ENCODE measurements around the gene EXOSC3.

The EXOSC3 gene

DNA sequence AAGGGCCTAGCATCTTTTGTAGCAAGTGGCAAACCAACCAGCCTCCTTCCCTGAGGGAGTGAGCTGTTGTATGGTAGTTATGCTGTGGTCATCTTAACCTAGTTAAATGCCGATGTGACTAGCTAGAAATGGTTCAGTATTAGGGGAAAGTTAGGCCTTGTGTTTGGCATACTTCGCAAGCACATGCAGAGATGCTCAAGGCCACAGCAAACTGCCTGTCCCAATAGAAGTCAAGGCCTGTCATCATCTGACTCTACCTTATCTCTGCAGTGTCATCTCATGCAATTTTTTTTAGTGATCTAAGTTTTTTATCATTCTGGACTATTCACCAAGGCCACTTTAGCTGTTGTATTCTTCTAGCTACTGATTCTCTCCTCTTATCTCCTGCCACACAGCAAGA, 5.2 kb upstream of the EXOSC3 start:
- no peak for DNase-seq (ENCODE audit: extremely low read depth, low read depth)
- TF ChIP-seq, protein P1, sequence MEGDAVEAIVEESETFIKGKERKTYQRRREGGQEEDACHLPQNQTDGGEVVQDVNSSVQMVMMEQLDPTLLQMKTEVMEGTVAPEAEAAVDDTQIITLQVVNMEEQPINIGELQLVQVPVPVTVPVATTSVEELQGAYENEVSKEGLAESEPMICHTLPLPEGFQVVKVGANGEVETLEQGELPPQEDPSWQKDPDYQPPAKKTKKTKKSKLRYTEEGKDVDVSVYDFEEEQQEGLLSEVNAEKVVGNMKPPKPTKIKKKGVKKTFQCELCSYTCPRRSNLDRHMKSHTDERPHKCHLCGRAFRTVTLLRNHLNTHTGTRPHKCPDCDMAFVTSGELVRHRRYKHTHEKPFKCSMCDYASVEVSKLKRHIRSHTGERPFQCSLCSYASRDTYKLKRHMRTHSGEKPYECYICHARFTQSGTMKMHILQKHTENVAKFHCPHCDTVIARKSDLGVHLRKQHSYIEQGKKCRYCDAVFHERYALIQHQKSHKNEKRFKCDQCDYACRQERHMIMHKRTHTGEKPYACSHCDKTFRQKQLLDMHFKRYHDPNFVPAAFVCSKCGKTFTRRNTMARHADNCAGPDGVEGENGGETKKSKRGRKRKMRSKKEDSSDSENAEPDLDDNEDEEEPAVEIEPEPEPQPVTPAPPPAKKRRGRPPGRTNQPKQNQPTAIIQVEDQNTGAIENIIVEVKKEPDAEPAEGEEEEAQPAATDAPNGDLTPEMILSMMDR (IDR thresholded peaks at IDR 0.05; ENCODE audit: low read depth, low read length), result no peak

DNA sequence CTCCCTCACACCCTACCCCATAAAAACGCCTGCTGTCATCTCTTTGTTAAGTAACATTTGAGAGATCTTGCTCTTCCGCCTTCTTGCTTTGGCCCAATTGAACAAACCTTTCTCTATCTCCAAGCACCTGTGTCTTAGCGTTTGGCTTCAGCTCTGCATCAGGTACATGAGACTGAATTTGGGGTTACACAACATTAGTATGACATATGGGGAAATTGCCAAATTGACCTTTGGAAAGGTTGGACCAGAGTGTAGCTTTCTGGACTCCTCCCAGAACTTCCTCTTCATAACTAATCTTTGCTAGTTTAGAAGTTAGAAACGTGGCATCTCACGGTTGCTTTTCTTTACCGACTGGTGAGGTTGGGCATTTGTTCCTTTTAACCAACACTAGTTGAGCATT, 3.5 kb upstream of the EXOSC3 start:
- DNase-seq (ENCODE audit: extremely low read depth, low read depth), result no peak
- TF ChIP-seq, protein P1 (IDR thresholded peaks at IDR 0.05; ENCODE audit: low read depth, low read length), result no peak

DNA sequence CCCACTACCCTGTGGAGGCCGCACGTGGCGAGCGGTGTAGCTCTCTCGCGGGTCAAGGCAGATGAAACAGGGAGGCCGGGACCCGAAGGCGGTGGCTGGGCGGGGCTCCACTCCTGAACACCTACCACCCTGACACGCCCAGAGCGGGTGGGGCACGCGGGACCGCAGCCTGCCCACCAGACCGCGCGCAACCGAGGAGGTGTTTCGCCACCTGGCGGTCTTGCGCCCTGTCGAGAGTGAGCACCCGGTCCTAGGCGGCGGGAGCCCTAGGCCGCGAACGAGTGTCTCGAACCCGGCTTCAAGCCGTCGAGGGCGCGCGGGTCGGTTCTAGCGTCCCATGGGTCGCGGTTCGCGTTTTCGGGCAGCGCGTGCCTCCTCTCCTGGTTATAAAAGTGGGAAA, 2.2 kb upstream of the EXOSC3 start:
- TF ChIP-seq, protein P1 (IDR thresholded peaks at IDR 0.05; ENCODE audit: low read depth, low read length), result no peak
- DNase-seq (ENCODE audit: extremely low read depth, low read depth), result no peak

DNA sequence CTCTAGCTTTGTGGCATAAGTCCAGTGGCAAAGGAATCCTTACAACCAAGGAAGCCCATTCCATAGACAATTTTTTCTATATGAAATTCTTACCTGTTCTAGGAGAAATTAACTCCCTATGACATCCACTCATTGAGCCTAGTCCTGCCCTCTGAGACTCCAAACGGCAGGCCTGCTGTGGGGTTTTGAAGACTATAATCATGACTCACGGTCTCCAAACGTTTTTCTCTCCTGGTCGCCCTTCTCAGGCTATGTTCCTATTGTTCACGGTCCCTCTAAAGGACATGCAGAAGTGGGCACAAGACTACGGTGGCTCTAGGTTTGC, 611 bp downstream of the EXOSC3 start:
- DNase-seq (ENCODE audit: extremely low read depth, low read depth), result no peak
- TF ChIP-seq, protein P1 (IDR thresholded peaks at IDR 0.05; ENCODE audit: low read depth, low read length), result no peak

DNA sequence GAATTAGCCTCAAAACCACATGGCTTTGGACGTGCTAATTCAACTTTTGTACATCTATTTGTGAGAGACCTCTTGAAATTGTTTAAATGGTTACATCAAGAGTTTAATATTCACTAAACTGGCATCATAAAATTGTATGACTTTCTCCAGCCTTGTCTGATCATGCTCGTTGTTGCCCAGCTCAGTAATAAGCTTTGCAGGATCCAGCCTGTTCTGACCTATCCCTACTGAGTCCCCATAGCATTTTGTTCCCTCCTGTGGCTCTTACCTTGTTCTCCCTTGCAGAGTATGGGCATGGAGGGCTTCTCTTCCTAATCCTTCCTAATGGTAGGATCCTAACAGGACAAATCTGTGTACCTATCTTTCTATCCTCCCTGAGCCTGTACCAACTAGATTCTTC, 6.3 kb downstream of the EXOSC3 start:
- TF ChIP-seq, protein P1 (IDR thresholded peaks at IDR 0.05; ENCODE audit: low read depth, low read length), result no peak
- no peak for DNase-seq (ENCODE audit: extremely low read depth, low read depth)

DNA sequence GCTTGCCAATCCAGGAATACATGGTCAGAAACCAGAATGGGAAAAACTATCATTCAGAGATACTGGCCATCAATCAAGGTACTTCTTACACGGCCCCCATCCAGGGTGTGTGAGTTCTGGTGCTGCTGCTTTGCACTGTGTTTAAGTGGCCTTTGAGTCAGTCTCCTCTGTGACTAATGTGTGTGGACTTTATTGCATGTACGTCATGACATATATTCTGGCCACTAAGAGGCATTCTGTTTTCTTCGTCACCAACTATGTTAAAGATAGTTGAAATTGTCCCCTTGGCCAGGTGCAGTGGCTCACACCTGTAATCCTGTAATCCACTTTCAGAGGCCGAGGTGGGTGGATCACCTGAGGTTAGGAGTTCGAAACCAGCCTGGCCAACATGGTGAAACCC, 8.5 kb downstream of the EXOSC3 start:
- TF ChIP-seq, protein P1 (IDR thresholded peaks at IDR 0.05; ENCODE audit: low read depth, low read length), result no peak
- DNase-seq (ENCODE audit: extremely low read depth, low read depth), result no peak

DNA sequence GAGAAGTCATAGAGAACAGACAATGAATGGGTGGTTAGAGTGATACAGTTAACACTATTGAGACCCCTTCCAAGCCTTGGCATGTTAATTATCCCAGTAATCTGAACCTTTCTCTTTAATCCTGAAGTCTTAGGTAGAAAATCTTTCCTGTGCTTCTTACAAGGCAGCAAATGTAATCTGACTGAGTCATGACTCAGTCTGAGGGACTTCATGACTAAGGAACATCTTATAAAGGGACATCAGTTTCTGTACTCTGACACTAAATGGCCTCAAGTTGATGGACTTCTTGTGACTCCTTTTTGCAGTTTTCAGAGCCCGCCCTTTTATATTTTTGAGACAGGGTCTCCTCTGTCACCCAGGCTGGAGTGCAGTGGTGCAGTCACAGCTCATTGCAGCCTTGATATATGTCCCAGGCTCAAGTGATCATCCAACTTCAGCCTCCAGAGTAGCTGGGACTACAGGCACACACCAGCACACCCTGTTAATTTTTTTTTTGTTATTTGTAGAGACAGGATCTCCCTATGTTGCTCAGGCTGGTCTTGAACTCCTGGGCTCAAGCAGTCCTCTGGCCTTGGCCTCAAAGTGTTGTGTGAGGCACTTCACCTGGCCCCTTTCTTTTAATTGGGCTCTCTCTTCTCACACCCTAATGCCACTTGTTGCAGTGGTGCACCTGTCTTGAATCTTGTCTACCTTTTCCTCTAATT, 9.5 kb downstream of the EXOSC3 start:
- DNase-seq (ENCODE audit: extremely low read depth, low read depth), result no peak

More for the DNA sequence above, 9.5 kb downstream of the EXOSC3 start:
- TF ChIP-seq, protein P1 (IDR thresholded peaks at IDR 0.05; ENCODE audit: low read depth, low read length), result no peak
